Liver (tissue), 9 donors: ENCODE data around the gene RCSD1. TPM values are rescaled to one million over a fixed set of nuclear protein-coding genes. Genes with fewer than 3 reads are reported as not detected.

Experiments used
- DNase-seq: peaks from one replicate; pipeline ENCODE4 v3.0.0-alpha.2; 2017; ENCODE audit warnings: low spot score
- H3K27ac ChIP-seq, 2 donors: one replicate each; pipeline ENCODE4 v1.7.0; 2013; ENCODE audit warnings: inconsistent platforms in 2 of 2, low read length in 2 of 2, control low read depth in 1 of 2, low read depth in 1 of 2, mild to moderate bottlenecking in 1 of 2
- H3K27me3 ChIP-seq, 4 donors: one replicate each; pipeline versions ENCODE4 v1.6.1 to v1.7.0; 2013; ENCODE audit warnings: low read length in 3 of 4, inconsistent platforms in 1 of 4, mild to moderate bottlenecking in 1 of 4, moderate library complexity in 1 of 4; ENCODE audit not compliant: control insufficient read depth in 4 of 4, insufficient read depth in 4 of 4
- H3K36me3 ChIP-seq, 4 donors: one replicate each; pipeline versions ENCODE4 v1.6.1 to v1.7.0; 2013; ENCODE audit warnings: low read length in 3 of 4, mild to moderate bottlenecking in 3 of 4, low read depth in 1 of 4, moderate library complexity in 1 of 4; ENCODE audit not compliant: control insufficient read depth in 4 of 4, insufficient read depth in 3 of 4
- H3K4me1 ChIP-seq, 4 donors: one replicate each; pipeline versions ENCODE4 v1.6.1 to v1.7.0; 2013; ENCODE audit warnings: low read length in 3 of 4, mild to moderate bottlenecking in 3 of 4, moderate library complexity in 1 of 4; ENCODE audit not compliant: control insufficient read depth in 4 of 4, insufficient read depth in 4 of 4
- H3K4me3 ChIP-seq, 3 donors: one replicate each; pipeline versions ENCODE4 v1.6.1 to v1.7.0; 2013; ENCODE audit warnings: low read length in 3 of 3, control low read depth in 1 of 3, low read depth in 1 of 3, mild to moderate bottlenecking in 1 of 3
- H3K9ac ChIP-seq, 2 donors: one replicate each; pipeline ENCODE4 v1.7.0; 2013; ENCODE audit warnings: low read length in 2 of 2, mild to moderate bottlenecking in 2 of 2, moderate library complexity in 2 of 2, control low read depth in 1 of 2, low read depth in 1 of 2
- H3K9me3 ChIP-seq, 4 donors: one replicate each; pipeline versions ENCODE4 v1.6.1 to v1.7.0; 2013; ENCODE audit warnings: low read length in 3 of 4; ENCODE audit not compliant: control insufficient read depth in 4 of 4
- EGR1 ChIP-seq, 2 donors: IDR thresholded peaks; 2 replicates each; pipeline ENCODE4 v1.6.1; 2016 to 2018; ENCODE audit warnings: antibody characterized with exemption in 2 of 2, low read depth in 2 of 2
- FOXA2 ChIP-seq: IDR thresholded peaks from 2 replicates; pipeline ENCODE4 v1.6.1; 2016; ENCODE audit warnings: antibody characterized with exemption
- JUND ChIP-seq, 2 donors: IDR thresholded peaks; 2 replicates each; pipeline ENCODE4 v1.6.1; 2016; ENCODE audit warnings: antibody characterized with exemption in 2 of 2
- NR2F2 ChIP-seq: IDR thresholded peaks from 2 replicates; pipeline ENCODE4 v1.6.1; 2016; ENCODE audit warnings: antibody characterized with exemption
- RAD21 ChIP-seq, 2 donors: IDR thresholded peaks; 2 replicates each; pipeline ENCODE4 v1.6.1; 2016; ENCODE audit warnings: antibody characterized with exemption in 2 of 2, mild to moderate bottlenecking in 2 of 2
- RXRA ChIP-seq, 2 donors: IDR thresholded peaks; 2 replicates each; pipeline ENCODE4 v1.6.1; 2017 to 2018; ENCODE audit warnings: antibody characterized with exemption in 2 of 2, mild to moderate bottlenecking in 1 of 2
- TAF1 ChIP-seq: conservative IDR thresholded peaks from 2 replicates; pipeline ENCODE4 v1.6.1; 2016; ENCODE audit warnings: antibody characterized with exemption, mild to moderate bottlenecking
- YY1 ChIP-seq: IDR thresholded peaks from 2 replicates; pipeline ENCODE4 v1.6.1; 2016; ENCODE audit warnings: antibody characterized with exemption, mild to moderate bottlenecking
- ZBTB33 ChIP-seq: IDR thresholded peaks from 2 replicates; pipeline ENCODE4 v1.6.1; 2016; ENCODE audit warnings: antibody characterized with exemption
- WGBS: extraction: QIAGEN DNeasy Blood & Tissue Kit; methylation state at CpG from one replicate; pipeline ENCODE4 v1.1.7; 2013; 5-methylcytosine and 5-hydroxymethylcytosine counted together
- polyA plus RNA-seq, 2 donors: library from polyadenylated mRNA; stranded (reverse) in 1 of 2; unstranded in 1 of 2; fragments of 200-250 nt in 1 of 2; fragments of >200 nt in 1 of 2; fragmentation: Nextera tagmentation in 1 of 2; extraction: Ambion mirVana in 1 of 2; gene quantifications; one replicate each; pipeline versions ENCODE4 v1.2.1 to v1.2.3, GENCODE V29; 2013 to 2015
- total RNA-seq, 2 donors: library from RNA; depleted of rRNA; stranded (reverse); fragments of >200 nt; gene quantifications; one replicate each; pipeline ENCODE4 v1.2.3, GENCODE V29; 2014
- TF ChIP-seq, protein P1 (sequence below): IDR thresholded peaks from 2 replicates; pipeline ENCODE4 v1.6.1; 2016; ENCODE audit warnings: antibody characterized with exemption
- TF ChIP-seq, protein P2 (sequence below): IDR thresholded peaks from 2 replicates; pipeline ENCODE4 v1.6.1; 2016; ENCODE audit warnings: antibody characterized with exemption, mild to moderate bottlenecking
- donor health status: healthy.
- donor health status: healthy.
- donor health status: healthy.
- donor health status: healthy.
- donor health status: healthy.

Gene RCSD1
- total and polyA plus RNA-seq, 4 donors = 3.1 to 15.0 (median 6.0) TPM

DNA sequence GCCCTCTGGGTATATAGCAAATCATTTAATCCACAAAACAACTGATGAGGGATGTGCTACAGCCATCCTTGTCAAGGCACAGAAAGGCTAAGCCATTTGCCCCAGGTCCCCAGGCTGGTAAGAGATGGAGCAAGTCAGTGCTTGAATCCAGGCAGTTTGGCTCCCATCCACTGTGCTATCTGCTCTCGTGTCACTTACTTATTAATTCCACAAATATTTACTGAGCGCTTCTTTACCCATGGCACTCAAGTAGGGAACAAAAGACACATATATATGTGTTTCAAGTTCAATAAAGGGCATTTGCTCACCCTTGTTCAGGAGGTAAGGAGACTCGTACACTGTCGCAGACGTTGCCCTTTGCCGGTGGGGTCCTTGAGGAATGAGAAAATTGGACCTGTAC lies 53.2 kb downstream of the RCSD1 start:
- TF ChIP-seq YY1 (no peak), RAD21 (IDR thresholded peaks at IDR 0.05) (no peak), EGR1 (IDR thresholded peaks at IDR 0.05; ENCODE audit: low read depth in 2 of 2) (no peak), RXRA (IDR thresholded peaks at IDR 0.05) (no peak), FOXA2 (no peak), NR2F2 (no peak), JUND (IDR thresholded peaks at IDR 0.05) (no peak), TAF1 (no peak)
- TF ChIP-seq, protein P1, sequence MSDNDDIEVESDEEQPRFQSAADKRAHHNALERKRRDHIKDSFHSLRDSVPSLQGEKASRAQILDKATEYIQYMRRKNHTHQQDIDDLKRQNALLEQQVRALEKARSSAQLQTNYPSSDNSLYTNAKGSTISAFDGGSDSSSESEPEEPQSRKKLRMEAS = no peak
- TF ChIP-seq, protein P2, sequence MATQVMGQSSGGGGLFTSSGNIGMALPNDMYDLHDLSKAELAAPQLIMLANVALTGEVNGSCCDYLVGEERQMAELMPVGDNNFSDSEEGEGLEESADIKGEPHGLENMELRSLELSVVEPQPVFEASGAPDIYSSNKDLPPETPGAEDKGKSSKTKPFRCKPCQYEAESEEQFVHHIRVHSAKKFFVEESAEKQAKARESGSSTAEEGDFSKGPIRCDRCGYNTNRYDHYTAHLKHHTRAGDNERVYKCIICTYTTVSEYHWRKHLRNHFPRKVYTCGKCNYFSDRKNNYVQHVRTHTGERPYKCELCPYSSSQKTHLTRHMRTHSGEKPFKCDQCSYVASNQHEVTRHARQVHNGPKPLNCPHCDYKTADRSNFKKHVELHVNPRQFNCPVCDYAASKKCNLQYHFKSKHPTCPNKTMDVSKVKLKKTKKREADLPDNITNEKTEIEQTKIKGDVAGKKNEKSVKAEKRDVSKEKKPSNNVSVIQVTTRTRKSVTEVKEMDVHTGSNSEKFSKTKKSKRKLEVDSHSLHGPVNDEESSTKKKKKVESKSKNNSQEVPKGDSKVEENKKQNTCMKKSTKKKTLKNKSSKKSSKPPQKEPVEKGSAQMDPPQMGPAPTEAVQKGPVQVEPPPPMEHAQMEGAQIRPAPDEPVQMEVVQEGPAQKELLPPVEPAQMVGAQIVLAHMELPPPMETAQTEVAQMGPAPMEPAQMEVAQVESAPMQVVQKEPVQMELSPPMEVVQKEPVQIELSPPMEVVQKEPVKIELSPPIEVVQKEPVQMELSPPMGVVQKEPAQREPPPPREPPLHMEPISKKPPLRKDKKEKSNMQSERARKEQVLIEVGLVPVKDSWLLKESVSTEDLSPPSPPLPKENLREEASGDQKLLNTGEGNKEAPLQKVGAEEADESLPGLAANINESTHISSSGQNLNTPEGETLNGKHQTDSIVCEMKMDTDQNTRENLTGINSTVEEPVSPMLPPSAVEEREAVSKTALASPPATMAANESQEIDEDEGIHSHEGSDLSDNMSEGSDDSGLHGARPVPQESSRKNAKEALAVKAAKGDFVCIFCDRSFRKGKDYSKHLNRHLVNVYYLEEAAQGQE = no peak
- no peak for DNase-seq
- H3K9me3 ChIP-seq = no peaks in the 10 kb centered on the region
- 79% methylated on average over 6 of the region's 6 CpGs for WGBS
- H3K9ac ChIP-seq = no peak overlapping the region
- H3K4me3 ChIP-seq = no peak overlapping the region
- H3K27me3 ChIP-seq = no peaks in the 10 kb centered on the region
- no peak overlapping the region for H3K27ac ChIP-seq
- H3K4me1 ChIP-seq = no peaks in the 10 kb centered on the region
- H3K36me3 ChIP-seq = no peaks in the 10 kb centered on the region

- no peak for DNase-seq
- no peaks in the 10 kb centered on the region for H3K9me3 ChIP-seq
- H3K4me1 ChIP-seq = no peaks in the 10 kb centered on the region
- no peak for TF ChIP-seq YY1
- no peak for TF ChIP-seq ZBTB33
- no peak overlapping the region for H3K9ac ChIP-seq
- no peak overlapping the region for H3K4me3 ChIP-seq
- peak overlapping the region in 1 of 2 donors; percentile 16 for H3K27ac ChIP-seq
- no peaks in the 10 kb centered on the region for H3K27me3 ChIP-seq
- no peaks in the 10 kb centered on the region for H3K36me3 ChIP-seq
- 76% methylated on average over 15 of the region's 15 CpGs for WGBS
These were observed 53.8 kb downstream of the RCSD1 start for GRCh38 chr1:167683641-167684502.

DNA sequence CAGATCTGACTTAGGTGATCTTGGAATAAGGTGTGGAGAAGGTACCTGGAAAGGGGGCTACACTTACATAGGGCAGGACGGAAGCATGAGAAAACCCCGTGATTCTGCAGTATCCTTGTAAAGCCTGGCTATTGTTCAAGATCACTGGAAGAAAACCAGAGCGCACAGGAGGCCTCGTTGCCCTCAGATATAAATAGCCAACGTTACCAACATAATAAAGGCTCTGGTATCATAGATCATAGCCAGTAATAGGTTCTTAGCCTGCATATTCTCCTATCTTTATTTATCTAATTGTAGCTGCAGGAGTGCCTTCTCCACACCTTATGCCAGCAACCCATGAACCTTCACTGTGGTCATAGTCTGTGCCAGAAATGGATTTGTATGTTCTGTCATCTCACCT lies 55.8 kb downstream of the RCSD1 start:
- Histone ChIP-seq H3K27ac (no peak overlapping the region), H3K9ac (no peak overlapping the region), H3K36me3 (peaks cover 0 to 4% (median 0%) of the 10 kb centered on the region in 4 donors), H3K27me3 (no peaks in the 10 kb centered on the region), H3K4me3 (no peak overlapping the region), H3K4me1 (no peaks in the 10 kb centered on the region), H3K9me3 (no peaks in the 10 kb centered on the region)
- WGBS = 73% methylated on average over 5 of the region's 5 CpGs
- no peak for TF ChIP-seq JUND (IDR thresholded peaks at IDR 0.05)
- no peak for DNase-seq
